T-helper 2 cell (primary cell): ENCODE results near the gene ELOVL2.

Experiments
- DNase-seq, 5 experiments: peaks; one replicate each; pipeline versions ENCODE4 v3.0.0 to v3.0.0-alpha.2; 2012 to 2022

The ELOVL2 gene

GRCh38 chr6:10977231-10977968, 66.7 kb downstream of the ELOVL2 start:
- DNase-seq = no peak

GRCh38 chr6:10976571-10976970, 67.5 kb downstream of the ELOVL2 start:
- no peak for DNase-seq

- DNase-seq = no peak
These were observed 71.9 kb downstream of the ELOVL2 start for GRCh38 chr6:10972196-10972595.

- no peak for DNase-seq
These were observed 73.4 kb downstream of the ELOVL2 start for GRCh38 chr6:10970731-10971130.

GRCh38 chr6:10968776-10969175, 75.3 kb downstream of the ELOVL2 start:
- no peak for DNase-seq

- no peak for DNase-seq
These were observed 79.4 kb downstream of the ELOVL2 start for GRCh38 chr6:10964684-10965083.

- no peak for DNase-seq
These were observed 81.0 kb downstream of the ELOVL2 start for GRCh38 chr6:10963113-10963512.

GRCh38 chr6:10962673-10963072, 81.4 kb downstream of the ELOVL2 start:
- no peak for DNase-seq

GRCh38 chr6:10961837-10962236, 82.3 kb downstream of the ELOVL2 start:
- no peak for DNase-seq

GRCh38 chr6:10960171-10960570, 83.9 kb downstream of the ELOVL2 start:
- DNase-seq = no peak

GRCh38 chr6:10957414-10957886, 86.7 kb downstream of the ELOVL2 start:
- no peak for DNase-seq

- no peak for DNase-seq
These were observed 87.3 kb downstream of the ELOVL2 start for GRCh38 chr6:10956776-10957175.

- peak; percentile 2 to 71 (median 27) for DNase-seq
These were observed 89.5 kb downstream of the ELOVL2 start for GRCh38 chr6:10954590-10955010.

- DNase-seq = peak in 1 of 5 experiments; percentile 6
These were observed 92.3 kb downstream of the ELOVL2 start for GRCh38 chr6:10951675-10952282.

- DNase-seq = no peak
These were observed 94.3 kb downstream of the ELOVL2 start for GRCh38 chr6:10949579-10950490.

GRCh38 chr6:10947966-10948365, 96.1 kb downstream of the ELOVL2 start:
- no peak for DNase-seq

GRCh38 chr6:10945845-10946244, 98.3 kb downstream of the ELOVL2 start:
- no peak for DNase-seq

- DNase-seq = no peak
These were observed 104.3 kb downstream of the ELOVL2 start for GRCh38 chr6:10939840-10940239.

GRCh38 chr6:10933126-10933525, 111.0 kb downstream of the ELOVL2 start:
- no peak for DNase-seq
